ENCODE measurements around the gene C1QTNF8.

C1QTNF8 gene

GRCh38 chr16:1042049-1042744 lies 53.8 kb downstream of the C1QTNF8 start:
- Histone ChIP-seq H3K4me2 (ENCODE audit: low read length) (no peak overlapping the region), H3K36me3 (ENCODE audit: insufficient read depth, low read length) (no peaks in the 10 kb centered on the region), H3K9me3 (replicated peaks; ENCODE audit: low read length) (no peaks in the 10 kb centered on the region), H3K4me1 (ENCODE audit: control insufficient read depth, insufficient read depth, low read length) (peaks cover 26% of the 10 kb centered on the region), H3K4me3 (ENCODE audit: low read length) (no peak overlapping the region), H3K9ac (ENCODE audit: low read depth, low read length) (no peak overlapping the region), H3K27me3 (ENCODE audit: control insufficient read depth, insufficient read depth, low read length) (peaks cover 48% of the 10 kb centered on the region)

- Histone ChIP-seq H3K4me1 (ENCODE audit: control insufficient read depth, insufficient read depth, low read length) (peaks cover 33% of the 10 kb centered on the region), H3K9me3 (replicated peaks; ENCODE audit: low read length) (no peaks in the 10 kb centered on the region), H3K27me3 (ENCODE audit: control insufficient read depth, insufficient read depth, low read length) (peaks cover 49% of the 10 kb centered on the region), H3K4me2 (ENCODE audit: low read length) (no peak overlapping the region), H3K36me3 (ENCODE audit: insufficient read depth, low read length) (no peaks in the 10 kb centered on the region), H3K4me3 (ENCODE audit: low read length) (no peak overlapping the region), H3K9ac (ENCODE audit: low read depth, low read length) (no peak overlapping the region)
These were observed 55.7 kb downstream of the C1QTNF8 start for GRCh38 chr16:1040346-1040745.

- no peaks in the 10 kb centered on the region for H3K9me3 ChIP-seq (replicated peaks; ENCODE audit: low read length)
- H3K4me1 ChIP-seq (ENCODE audit: control insufficient read depth, insufficient read depth, low read length), result peaks cover 27% of the 10 kb centered on the region
- no peak overlapping the region for H3K4me3 ChIP-seq (ENCODE audit: low read length)
- no peaks in the 10 kb centered on the region for H3K36me3 ChIP-seq (ENCODE audit: insufficient read depth, low read length)
- no peak overlapping the region for H3K4me2 ChIP-seq (ENCODE audit: low read length)
- H3K27me3 ChIP-seq (ENCODE audit: control insufficient read depth, insufficient read depth, low read length), result peaks cover 48% of the 10 kb centered on the region
- no peak overlapping the region for H3K9ac ChIP-seq (ENCODE audit: low read depth, low read length)
These were observed 56.3 kb downstream of the C1QTNF8 start for GRCh38 chr16:1039762-1040161.

DNA sequence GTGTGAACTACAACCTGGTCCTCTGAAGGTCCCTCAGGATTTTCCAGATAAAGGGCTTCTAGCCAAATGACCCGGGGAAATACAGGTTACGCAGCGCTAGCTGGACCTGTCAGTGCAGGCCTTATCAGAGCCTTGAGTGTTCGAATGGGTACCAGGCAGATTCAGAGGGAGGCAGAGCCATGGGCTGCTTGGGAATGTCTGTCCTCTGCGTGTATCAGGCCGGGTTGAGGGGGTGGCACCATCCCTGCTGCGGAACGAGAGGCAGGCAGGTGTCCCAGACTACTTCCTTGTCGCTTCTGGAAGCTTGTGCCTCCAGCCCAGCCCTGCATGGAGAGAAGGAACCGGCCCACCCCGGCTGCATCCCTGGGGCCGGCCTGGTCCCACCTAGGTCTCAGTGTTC lies 57.1 kb downstream of the C1QTNF8 start:
- Histone ChIP-seq H3K4me3 (ENCODE audit: low read length) (no peak overlapping the region), H3K4me1 (ENCODE audit: control insufficient read depth, insufficient read depth, low read length) (peaks cover 20% of the 10 kb centered on the region), H3K9ac (ENCODE audit: low read depth, low read length) (no peak overlapping the region), H3K27me3 (ENCODE audit: control insufficient read depth, insufficient read depth, low read length) (peaks cover 48% of the 10 kb centered on the region), H3K4me2 (ENCODE audit: low read length) (no peak overlapping the region), H3K9me3 (replicated peaks; ENCODE audit: low read length) (no peaks in the 10 kb centered on the region), H3K36me3 (ENCODE audit: insufficient read depth, low read length) (no peaks in the 10 kb centered on the region)
